DND-41 (cell line): ENCODE data around the gene PTGES.

ENCODE experiments used
- CTCF ChIP-seq: IDR thresholded peaks from 2 replicates; pipeline ENCODE4 v1.5.1; 2012; ENCODE audit warnings: borderline replicate concordance, low read length, moderate library complexity, mild to moderate bottlenecking; ENCODE audit not compliant: poor library complexity, severe bottlenecking; ENCODE audit errors: extremely low read depth
- EZH2 ChIP-seq: IDR thresholded peaks from 3 replicates; pipeline ENCODE4 v1.6.1; 2012; ENCODE audit warnings: borderline replicate concordance, low read depth, mild to moderate bottlenecking, moderate library complexity, low read length, inconsistent platforms; ENCODE audit not compliant: severe bottlenecking

GRCh38 chr9:129698254-129698757 lies 54.5 kb downstream of the PTGES start:
- no peak for TF ChIP-seq CTCF
- TF ChIP-seq EZH2 = no peak
